IPS-NIHi7 (cell line): ENCODE measurements around the gene PINLYP.
"Not testable (repeated sequence)": the region's sequence is repeated elsewhere in the genome, so short reads cannot be mapped to it uniquely, and the experiment has no call there.

Experiments
- DNase-seq: peaks from one replicate; pipeline ENCODE4 v3.0.0; 2012; ENCODE audit warnings: mixed read lengths; ENCODE audit errors: extremely low spot score

PINLYP gene

DNA sequence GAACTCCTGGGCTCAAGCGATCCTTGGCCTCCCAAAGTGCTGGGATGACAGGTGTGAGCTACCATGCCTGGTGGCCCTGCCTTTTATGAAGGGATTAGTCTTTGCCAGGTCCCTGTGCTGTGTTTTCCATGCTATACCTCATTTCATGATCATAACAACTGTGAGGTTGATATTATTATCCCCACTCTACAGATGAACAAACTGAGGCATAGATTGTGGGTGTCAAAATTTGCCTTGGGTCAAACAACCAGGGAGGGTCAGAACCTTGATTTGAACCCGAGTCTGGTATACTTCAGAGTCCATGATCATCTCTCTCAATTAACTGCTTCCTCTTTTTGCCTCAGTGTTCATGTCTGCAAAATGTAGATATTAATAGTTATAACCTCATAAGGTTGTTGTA lies 6.9 kb downstream of the PINLYP start:
- no peak for DNase-seq

DNA sequence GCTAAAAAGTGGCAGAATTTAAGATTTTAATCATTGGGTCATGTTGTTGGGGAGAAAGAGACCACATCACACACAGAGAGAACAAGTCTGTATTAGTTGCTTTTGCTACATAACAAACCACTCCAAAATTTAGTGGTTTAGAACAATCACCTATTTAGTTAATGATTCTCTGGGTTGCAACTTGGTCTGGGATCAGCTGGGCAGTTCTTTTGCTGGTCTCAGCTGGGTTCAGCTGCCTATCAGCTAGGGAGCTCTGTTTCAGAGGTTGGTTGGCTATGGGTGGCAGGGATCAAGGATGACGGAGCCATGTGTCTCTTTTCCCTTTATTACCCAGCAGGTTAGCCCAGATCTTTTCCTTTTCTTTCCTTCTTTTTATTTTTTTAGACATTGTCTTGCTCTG lies 8.9 kb downstream of the PINLYP start:
- DNase-seq = no peak

DNA sequence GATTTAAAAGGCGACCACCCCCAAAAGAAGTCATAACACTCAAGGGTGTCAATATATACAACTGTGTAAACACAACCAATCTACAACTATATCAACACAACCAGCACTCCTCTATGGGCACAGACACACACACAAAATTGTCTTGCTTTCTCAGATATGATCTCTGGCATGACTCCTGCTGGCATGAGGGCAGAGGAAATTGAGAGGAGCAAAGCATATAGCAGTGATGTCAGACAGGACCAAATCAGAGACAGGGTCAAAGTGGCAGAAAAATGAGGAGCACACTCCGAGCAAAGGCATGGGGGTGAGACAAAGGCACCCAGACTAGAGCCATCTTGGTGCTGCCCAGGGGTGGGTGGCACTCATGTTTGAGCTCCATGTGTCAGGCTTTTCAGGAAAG lies 10.7 kb downstream of the PINLYP start:
- DNase-seq = no peak

DNA sequence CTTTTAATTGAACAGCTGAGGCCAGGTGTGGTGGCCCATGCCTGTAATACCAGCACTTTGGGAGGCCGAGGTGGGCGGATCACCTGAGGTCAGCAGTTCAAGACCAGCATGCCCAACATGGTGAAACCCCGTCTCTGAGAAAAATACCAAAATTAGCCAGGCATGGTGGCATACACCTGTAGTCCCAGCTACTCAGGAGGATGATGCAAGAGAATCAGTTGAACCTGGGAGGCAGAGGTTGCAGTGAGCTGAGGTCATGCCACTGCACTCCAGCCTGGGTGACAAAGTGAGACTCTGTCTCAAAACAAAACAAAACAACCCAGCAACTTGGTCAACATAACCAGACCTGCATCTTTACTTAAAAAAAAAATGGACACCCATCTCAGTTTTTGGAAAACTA lies 11.4 kb downstream of the PINLYP start:
- DNase-seq = not testable (repeated sequence)

DNA sequence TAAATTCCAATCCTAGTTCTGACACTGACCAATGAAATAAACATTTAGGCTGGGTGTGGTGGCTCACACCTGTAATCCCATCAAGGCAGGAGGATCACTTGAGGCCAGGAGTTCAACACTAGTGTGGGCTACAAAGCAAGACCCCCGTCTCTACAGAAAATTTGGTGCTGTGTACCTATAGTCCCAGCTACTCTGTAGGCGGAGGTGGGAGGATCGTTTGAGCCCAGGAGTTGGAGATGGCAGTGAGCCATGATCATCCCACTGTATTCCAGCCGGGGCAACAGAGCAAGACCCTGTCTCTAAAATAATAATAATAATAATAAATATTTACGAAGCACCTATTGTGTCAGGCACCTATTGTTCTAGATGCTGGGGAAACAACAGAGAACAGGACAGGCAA lies 13.7 kb downstream of the PINLYP start:
- DNase-seq = no peak

DNA sequence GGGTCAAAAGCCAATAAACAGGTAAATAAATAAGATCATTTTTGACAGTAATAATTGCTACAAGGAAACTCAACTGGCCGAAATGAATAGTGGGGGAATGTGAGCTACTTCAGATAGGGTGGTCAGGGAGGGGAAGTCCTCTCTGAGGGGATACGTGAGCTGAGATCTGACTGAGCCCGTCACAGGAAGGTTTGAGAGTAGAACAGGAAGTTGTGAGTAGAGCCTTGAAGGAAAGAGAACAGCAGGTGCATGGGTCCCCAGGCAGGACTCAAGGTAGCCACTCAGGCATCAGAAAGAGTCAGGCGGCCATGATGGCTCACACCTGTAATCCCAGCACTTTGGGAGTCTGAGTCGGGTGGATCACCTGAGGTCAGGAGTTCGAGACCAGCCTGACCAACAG lies 14.1 kb downstream of the PINLYP start:
- no peak for DNase-seq

DNA sequence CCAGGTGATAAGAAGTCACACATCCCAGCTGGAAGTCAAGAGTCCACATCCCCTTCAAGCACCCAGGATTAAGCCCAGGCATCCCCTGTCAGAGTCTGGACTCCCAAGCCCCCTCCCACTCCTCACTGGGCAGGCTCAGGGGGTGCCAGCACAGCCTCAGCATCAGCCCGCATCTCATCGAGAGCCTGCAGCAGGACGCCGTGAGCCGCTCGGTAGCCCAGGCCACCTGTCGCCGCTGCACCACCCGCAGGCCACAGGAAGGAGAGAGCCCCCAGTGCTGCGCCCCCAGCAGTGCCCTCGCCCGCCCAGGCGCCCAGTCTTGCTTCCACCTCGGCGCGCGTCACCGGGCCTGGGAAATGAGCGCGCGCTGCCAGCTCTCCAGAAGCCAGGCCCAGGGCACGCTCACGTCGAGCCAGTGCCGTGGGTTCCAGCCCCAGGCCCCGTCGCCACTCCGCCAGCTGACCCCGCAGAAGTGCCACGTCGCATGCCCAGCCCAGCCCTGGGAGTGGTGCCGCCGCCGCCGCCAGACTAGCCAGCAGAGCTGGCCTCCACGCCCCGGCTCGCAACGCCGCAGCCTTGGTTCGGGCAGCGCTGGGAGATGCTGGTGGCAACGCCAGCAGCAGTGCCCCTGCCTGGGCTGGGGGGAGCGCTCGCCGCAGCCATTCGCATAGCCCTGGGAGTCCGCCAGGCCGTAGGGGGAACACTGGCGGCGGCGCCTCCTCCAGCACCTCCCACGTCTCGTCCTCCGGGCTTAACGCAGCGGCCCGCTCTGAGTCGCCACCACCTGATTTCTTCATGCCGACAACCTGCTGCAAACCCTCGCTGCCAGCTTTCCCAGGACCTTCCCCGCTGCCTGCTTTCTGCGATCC lies 16.5 kb downstream of the PINLYP start:
- DNase-seq = no peak

DNA sequence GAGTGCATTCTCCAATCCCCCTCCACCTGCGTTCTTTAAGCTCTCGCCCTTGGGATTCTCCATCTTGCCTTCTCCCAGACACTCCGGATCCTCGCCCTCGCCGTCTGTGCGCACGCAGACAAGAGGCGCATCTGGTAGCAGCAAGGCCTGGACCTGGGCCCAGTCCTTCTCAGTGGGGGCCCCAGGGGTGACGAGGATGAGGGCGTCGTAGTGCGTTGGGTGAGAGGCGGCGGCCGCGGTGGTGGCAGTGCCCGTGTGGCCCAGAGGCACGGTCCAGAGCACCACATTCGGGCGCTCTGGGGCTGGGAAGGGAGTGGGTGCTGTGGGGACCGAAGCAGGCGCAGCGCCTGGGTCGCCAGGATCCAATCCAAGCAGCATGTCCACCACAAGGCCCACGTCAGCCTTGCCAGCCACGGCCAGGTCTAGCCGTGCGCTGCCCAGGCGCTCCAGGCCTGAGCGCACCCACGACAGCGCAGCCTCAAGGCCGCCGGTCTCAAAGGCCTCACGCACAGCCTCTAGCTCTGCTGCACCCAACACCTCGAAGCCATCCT lies 17.3 kb downstream of the PINLYP start:
- DNase-seq = no peak

DNA sequence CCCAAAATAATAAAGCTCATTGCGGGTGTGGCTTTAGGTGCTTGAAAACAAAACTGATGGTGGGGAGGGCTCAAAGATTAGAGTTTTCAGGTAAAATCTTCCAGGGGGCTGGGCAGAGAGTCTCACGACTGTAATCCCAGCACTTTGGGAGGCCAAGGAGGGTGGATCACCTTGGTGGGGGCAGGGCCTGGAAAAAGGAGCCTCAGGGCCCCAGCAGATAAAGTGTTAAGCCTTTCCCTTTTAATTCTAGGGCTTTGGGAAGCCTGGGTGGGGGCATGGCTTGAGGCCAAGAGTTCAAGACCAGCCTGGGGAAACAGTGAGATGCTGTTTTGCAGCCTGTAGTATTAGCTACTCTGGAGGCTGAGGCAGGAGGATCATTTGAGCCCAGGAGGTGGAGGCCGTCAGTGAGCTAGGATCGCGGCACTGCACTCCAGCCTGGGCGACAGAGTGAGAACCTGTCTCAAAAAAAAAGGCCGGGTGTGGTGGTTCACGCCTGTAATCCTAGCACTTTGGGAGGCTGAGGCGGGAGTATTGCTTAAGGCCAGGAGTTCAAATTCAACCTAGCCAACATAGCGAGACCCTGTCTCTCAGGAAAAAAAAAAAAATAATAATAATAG lies 18.6 kb downstream of the PINLYP start:
- no peak for DNase-seq

DNA sequence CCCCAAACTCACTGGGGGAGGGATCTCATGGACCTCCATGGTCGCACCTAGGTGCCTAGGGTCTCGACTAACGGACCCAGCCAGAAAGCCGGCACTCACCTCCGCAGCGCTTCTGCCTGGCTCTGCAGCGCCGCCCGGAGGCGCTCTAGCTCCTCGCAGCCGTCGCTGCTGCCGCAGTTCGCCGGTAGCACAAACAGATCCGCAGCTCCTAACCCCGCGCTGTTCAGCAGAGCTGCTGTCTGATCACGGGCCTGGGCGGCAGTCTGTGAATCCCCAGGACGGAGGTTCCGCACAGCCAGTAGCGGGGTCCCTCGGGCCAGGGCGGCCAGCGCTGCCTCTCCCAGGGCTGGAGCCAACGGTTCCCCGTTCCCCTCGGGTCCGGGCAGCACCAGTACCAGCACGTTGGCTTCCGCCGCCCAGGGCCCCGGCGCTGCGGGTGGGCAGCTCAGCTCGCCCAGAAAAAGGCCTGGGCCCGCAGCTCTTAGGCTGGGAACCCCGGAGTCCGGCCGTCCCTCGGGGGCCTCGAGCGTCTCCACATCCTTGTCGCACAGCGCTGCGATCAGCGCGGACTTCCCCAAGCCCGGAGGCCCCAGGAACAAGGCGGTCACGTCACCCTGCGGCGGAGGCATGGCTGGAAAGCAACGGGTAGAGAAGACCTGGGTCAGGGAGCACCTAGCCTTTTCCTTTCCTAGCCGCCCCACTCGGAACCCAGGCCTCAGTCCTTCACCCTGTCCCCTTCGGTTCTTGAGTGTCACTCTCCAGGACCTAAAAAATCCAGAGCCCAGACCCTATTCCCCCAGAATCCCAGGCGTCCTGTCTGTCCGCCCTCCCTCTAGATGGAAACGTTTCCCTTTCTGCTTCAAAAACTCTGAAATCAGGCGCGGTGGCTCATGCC lies 19.4 kb downstream of the PINLYP start:
- DNase-seq = peak; percentile 71

DNA sequence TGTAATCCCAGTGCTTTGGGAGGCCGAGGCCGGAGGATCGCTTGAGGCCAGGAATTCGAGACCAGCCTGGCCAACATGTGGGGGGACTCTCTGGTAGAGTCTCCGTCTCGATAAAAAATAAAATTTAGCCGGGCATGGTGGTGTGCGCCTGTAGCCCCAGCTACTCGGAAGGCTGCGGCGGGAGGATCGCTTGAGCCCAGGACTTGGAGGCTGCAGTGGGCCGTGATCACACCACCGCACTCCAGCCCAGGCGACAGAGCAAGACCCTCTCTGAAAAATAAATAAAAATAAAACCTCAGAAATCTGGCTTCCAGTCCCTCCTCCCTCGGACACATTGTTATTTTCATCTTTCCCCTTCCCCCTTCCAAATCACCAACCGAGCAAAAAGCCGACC lies 20.0 kb downstream of the PINLYP start:
- no peak for DNase-seq

DNA sequence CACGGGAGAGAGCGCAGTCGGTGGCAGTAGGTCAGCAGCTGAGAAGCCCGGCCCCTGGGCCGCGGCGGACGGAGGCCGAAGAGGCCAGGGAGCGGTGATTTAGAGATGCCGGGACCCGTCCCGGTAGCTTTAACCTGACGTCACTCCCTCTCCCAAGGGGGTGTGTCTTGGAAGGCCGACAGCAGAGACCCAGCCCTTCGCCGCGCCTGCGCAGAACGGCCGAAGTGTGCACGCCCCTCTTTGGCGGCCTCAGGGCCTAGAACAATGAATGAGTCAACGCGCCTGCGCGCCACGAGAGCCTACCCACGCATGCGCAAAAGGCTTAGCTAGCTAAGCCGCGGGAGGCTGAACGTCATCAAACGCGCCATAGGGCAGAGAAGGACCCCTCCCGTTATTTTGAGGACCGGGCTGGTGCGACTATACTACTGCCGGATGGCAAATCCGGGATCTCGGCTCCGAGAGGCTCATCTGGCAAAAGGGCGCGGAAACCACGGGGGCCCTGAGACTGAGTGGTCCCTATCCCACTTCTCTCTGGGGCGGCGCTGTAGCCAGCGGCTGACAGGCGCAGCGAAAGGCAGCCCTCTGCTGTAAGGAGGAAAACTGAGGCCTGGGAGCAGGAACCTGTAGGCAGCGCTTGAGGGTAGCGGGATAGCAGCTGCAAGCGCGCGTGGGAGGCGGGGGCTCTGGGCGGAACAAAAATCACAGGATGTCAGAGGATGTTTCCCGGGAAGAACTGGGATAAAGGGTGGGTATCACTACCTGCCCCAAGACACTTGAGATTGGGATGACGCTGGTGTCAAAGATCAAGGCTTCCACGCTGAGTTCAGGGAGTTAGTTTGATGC lies 20.6 kb downstream of the PINLYP start, which contains the start of the genes IRGQ and ZNF576:
IRGQ (minus strand) TSS at position 136 of the 843 bp plus-strand sequence. CDS start 796 bp downstream, outside the sequence.
ZNF576 (plus strand) TSS at position 597 of the 843 bp plus-strand sequence. CDS start 514 bp downstream, outside the sequence.
- peak; percentile 98 for DNase-seq

DNA sequence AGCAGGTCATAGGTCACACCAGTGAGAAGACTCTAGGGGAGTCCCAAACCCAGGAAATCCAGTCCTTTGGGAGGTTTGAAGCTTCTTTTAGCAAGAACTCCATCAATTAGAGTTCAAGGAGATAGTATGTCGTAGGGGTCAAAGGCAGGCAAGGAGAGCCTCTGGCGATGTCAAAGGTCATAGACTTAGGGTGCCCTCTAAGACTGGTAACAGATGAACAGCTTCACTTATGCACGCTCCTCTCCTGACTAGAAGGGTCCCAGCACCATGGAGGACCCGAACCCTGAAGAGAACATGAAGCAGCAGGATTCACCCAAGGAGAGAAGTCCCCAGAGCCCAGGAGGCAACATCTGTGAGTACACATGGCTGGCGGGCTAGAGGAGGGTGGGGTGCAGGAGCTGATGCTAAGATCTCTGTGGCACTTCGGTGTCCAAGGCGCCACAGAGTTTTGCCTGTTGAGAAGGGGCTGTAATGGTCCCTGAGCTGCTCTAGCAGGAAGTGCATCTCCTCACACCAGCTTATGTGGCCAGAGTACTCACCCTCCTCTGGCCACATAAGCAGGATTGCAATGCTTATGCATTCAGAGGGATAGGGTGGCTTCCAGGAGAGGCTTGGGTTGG lies 21.4 kb downstream of the PINLYP start:
- no peak for DNase-seq

DNA sequence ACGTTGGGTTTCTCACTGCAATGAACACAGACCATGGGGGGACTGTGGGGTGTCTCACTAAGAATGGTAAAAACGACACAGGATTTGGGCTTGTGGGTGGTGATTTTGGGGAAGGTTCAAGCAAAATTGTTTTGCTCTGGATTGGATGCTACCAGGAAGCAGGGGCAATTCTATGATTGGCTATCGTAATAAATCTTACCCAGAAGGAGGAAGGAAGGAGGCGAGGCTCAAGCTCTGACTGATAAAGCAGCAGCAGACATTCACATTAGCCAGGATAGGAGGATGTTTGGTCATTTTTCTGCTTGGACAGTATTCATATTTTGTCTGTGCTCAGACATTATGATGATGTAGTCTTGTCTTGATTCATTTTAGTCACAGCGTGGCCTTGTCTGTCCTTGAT lies 22.3 kb downstream of the PINLYP start:
- DNase-seq = no peak

DNA sequence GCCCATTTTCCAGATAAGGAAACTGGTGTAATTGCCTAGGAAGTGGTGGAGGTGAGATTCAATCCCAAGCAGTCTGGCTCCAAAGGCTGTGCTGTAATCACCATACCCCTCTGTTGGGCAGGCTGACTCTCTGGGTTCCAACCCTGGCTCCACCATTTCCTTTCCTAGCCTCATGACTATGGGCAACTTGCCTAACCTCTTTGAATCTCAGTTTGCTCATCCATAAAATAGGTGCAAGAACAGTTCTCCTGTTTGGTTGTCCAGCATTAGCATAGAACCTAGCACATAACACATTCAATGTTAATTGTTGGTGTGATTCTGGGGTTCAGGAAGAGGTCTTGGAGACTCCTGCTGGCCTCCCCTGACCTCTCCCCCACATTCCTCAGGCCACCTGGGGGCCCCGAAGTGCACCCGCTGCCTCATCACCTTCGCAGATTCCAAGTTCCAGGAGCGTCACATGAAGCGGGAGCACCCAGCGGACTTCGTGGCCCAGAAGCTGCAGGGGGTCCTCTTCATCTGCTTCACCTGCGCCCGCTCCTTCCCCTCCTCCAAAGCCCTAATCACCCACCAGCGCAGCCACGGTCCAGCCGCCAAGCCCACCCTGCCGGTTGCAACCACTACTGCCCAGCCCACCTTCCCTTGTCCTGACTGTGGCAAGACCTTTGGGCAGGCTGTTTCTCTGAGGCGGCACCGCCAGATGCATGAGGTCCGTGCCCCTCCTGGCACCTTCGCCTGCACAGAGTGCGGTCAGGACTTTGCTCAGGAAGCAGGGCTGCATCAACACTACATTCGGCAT lies 23.0 kb downstream of the PINLYP start:
- DNase-seq = no peak

DNA sequence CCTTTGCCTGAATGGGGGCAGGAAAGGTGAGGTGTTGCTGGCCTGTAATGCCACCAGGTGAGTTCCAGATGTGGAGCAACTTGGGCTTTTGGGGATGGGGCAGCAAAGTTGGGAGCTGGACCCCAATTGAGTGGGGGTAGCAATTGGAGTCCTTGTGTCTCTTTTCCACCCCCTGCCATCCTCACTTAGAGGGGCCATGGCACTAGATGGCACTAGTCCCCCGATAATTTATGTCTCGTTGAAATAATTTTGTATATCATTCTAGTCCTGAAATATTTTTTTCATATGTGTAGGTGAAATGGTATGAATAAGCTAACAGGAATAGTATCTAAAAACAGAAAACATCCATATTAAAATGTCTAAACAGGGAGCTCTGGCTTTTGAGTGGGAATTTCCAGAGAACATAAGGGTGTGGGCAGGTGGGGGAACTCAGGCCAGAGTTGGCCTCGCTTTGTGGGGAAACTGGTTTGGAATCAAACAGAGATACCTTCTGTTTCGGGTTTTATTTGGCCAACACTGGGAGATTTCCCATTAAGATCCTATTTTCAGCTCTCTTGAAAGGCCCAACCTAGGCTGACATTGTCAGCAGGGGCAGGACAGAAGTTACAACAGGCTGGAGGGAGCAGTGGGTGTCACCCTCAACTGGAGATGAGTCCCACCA lies 24.2 kb downstream of the PINLYP start:
- DNase-seq = no peak

DNA sequence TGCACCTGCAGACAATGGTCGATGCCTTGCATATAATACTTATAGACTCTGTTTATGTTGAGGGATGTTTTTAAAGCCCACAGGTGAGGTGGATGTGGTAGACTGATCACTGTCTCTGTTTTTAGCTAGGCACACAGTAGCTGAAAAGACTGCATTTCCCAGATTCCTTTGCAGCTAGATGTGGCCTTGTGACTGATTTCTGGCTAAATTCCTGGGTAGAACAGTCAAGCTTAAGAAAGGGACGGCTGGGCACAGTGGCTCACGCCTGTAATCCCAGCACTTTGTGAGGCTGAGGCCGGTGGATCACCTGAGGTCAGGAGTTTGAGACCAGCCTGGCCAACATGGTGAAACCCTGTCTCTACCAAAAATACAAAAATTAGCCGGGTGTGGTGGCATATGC lies 24.7 kb downstream of the PINLYP start:
- DNase-seq = not testable (repeated sequence)

DNA sequence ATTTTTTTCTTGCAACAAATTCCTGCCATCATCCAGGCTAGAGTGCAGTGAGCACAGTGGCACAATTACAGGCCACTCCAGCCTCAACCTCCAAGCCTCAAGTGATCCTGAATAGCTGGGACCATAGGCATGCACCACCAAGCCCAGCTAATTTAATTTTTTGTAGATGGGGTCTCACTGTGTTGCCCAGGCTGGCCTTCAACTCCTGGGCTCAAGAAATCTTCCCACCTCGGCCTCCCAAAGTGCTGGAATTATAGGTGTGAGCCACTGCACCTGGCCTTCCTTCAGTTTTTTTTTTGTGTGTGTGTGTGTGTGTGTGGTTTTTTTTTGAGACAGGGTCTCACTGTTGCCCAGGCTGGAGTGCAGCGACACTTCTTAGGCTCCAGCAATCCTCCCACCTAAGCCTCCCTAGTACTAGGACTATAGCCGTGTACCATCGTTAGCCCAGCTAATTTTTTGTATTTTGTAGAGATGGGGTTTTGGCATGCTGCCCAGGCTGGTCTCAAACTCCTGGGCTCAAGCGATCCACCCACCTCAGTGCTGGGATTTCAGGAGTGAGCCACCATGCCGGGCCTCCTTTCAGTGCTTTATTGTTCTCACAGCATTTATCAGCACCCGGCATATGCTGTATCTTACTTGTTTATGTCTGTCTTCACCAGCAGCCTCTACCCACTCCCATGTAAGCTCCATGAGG lies 30.4 kb downstream of the PINLYP start:
- DNase-seq = no peak
